B cell (primary cell): ENCODE measurements around the gene TIMP2. TPM values are rescaled to one million over a fixed set of nuclear protein-coding genes. Genes with fewer than 3 reads are reported as not detected.

Source experiments
- ATAC-seq: fragments of 200-7000 bp; cut with Tn5 transposase; one replicate; pipeline ENCODE4 v1.10.0; 2021; ENCODE audit warnings: low read depth, mild to moderate bottlenecking, moderate number of reproducible peaks, moderate library complexity
- CTCF ChIA-PET: fragments of 350-600 bp; sonication (Branson Sonifier 250); formaldehyde crosslinking; loops from one replicate; lab custom pipeline; 2021; ENCODE audit warnings: antibody characterized with exemption, inconsistent platforms; lab: Charles Lee
- POLR2A ChIA-PET: fragments of 350-600 bp; sonication (Branson Sonifier 250); formaldehyde crosslinking; loops from one replicate; lab custom pipeline; 2021; ENCODE audit warnings: antibody characterized with exemption; lab: Charles Lee
- DNase-seq: peaks from one replicate; pipeline ENCODE4 v3.0.0; 2013
- H2AFZ ChIP-seq: 2 replicates; pipeline ENCODE4 v1.6.1; 2012; ENCODE audit warnings: mild to moderate bottlenecking, low read depth, low read length; ENCODE audit not compliant: insufficient read depth, poor library complexity, severe bottlenecking
- H3K27ac ChIP-seq, 2 donors: 1 replicate in 1 of 2; 2 replicates in 1 of 2; pipeline ENCODE4 v1.5.1; 2012 to 2013; ENCODE audit warnings: low read length in 2 of 2, mild to moderate bottlenecking in 2 of 2, moderate library complexity in 1 of 2
- H3K27me3 ChIP-seq, 4 experiments: fragments of 200-600 bp in 1 of 4; sonication (generic) in 1 of 4; replicated peaks in 1 of 4; 1 replicate in 2 of 4; 2 replicates in 2 of 4; pipeline versions ENCODE4 v1.6.1 to v1.7.0; 2013 to 2016; ENCODE audit warnings: low read length in 3 of 4, mild to moderate bottlenecking in 2 of 4, mixed read lengths in 1 of 4, moderate library complexity in 1 of 4; ENCODE audit not compliant: insufficient read depth in 4 of 4, control insufficient read depth in 3 of 4; ENCODE audit errors: control extremely low read depth in 1 of 4
- H3K36me3 ChIP-seq, 2 experiments: replicated peaks in 1 of 2; 1 replicate in 1 of 2; 2 replicates in 1 of 2; pipeline versions ENCODE4 v1.6.1 to v1.7.1; 2013; ENCODE audit warnings: low read length in 1 of 2; ENCODE audit not compliant: insufficient read depth in 2 of 2, control insufficient read depth in 1 of 2; ENCODE audit errors: control extremely low read depth in 1 of 2, extremely low read depth in 1 of 2
- H3K4me1 ChIP-seq, 2 donors: fragments of 200-600 bp in 1 of 2; sonication (generic) in 1 of 2; 1 replicate in 1 of 2; 2 replicates in 1 of 2; pipeline versions ENCODE4 v1.5.1 to v1.6.1; 2013 to 2017; ENCODE audit warnings: low read length in 2 of 2; ENCODE audit not compliant: control insufficient read depth in 2 of 2, insufficient read depth in 2 of 2
- H3K4me2 ChIP-seq: replicated peaks from 2 replicates; pipeline ENCODE3; 2012; ENCODE audit warnings: mild to moderate bottlenecking, low read depth, low read length; ENCODE audit not compliant: poor library complexity, severe bottlenecking
- H3K4me3 ChIP-seq, 5 experiments: fragments of 200-600 bp in 1 of 5; sonication (generic) in 1 of 5; 1 replicate in 3 of 5; 2 replicates in 2 of 5; pipeline versions ENCODE4 v1.5.1 to v1.7.0; 2011 to 2016; ENCODE audit warnings: low read length in 4 of 5, mild to moderate bottlenecking in 4 of 5, low read depth in 2 of 5, control low read depth in 1 of 5, moderate library complexity in 1 of 5; ENCODE audit not compliant: insufficient read depth in 1 of 5; ENCODE audit errors: control extremely low read depth in 1 of 5, extremely low read depth in 1 of 5
- H3K79me2 ChIP-seq: fragments of 200-600 bp; sonication (generic); one replicate; pipeline ENCODE4 v1.6.0; 2016; ENCODE audit warnings: low read length; ENCODE audit not compliant: control insufficient read depth, insufficient read depth
- H3K9ac ChIP-seq: fragments of 200-600 bp; sonication (generic); 2 replicates; pipeline ENCODE4 v1.6.1; 2017; ENCODE audit warnings: mild to moderate bottlenecking, low read length, moderate library complexity
- H3K9me3 ChIP-seq, 3 donors: one replicate each; pipeline versions ENCODE4 v1.6.1 to v1.7.1; 2013; ENCODE audit warnings: low read length in 2 of 3; ENCODE audit not compliant: control insufficient read depth in 2 of 3, insufficient read depth in 1 of 3; ENCODE audit errors: control extremely low read depth in 1 of 3
- H4K20me1 ChIP-seq: 2 replicates; pipeline ENCODE4 v1.6.0; 2012; ENCODE audit warnings: mild to moderate bottlenecking, low read length; ENCODE audit not compliant: insufficient read depth, control insufficient read depth, poor library complexity, severe bottlenecking
- H3K27ac Mint-ChIP-seq: one replicate; pipeline ENCODE4 v1.8.0; 2021; ENCODE audit warnings: mixed read lengths
- H3K27me3 Mint-ChIP-seq: one replicate; pipeline ENCODE4 v1.8.0; 2021; ENCODE audit warnings: mixed read lengths
- H3K4me1 Mint-ChIP-seq: one replicate; pipeline ENCODE4 v1.8.0; 2021; ENCODE audit warnings: mixed read lengths
- H3K4me3 Mint-ChIP-seq: one replicate; pipeline ENCODE4 v1.8.0; 2021; ENCODE audit warnings: mixed read lengths
- H3K9me3 Mint-ChIP-seq: one replicate; pipeline ENCODE4 v1.8.0; 2022; ENCODE audit warnings: mixed read lengths; ENCODE audit not compliant: insufficient read depth
- EZH2 ChIP-seq: IDR thresholded peaks from 2 replicates; pipeline ENCODE4 v1.6.1; 2012; ENCODE audit warnings: borderline replicate concordance, low read depth, mild to moderate bottlenecking, moderate library complexity, low read length; ENCODE audit not compliant: insufficient read depth, poor library complexity, severe bottlenecking
- WGBS: methylation state at CpG from one replicate; pipeline ENCODE4 v1.1.5; 2013; ENCODE audit warnings: missing lambda C conversion rate; ENCODE audit not compliant: insufficient coverage; 5-methylcytosine and 5-hydroxymethylcytosine counted together
- intact Hi-C: fragments of 100-400 bp; cut with micrococcal nuclease; formaldehyde crosslinking; loops from one replicate; pipeline ENCODE4 v1.10.0; 2022
- polyA plus RNA-seq: library from polyadenylated mRNA; depleted of rRNA; stranded (reverse); fragments of >200 nt; gene quantifications from 2 replicates; pipeline ENCODE4 v1.2.3, GENCODE V29; 2012
- total RNA-seq, 2 donors: library from RNA; stranded (reverse); fragments of 120-200 nt in 1 of 2; gene quantifications; 1 replicate in 1 of 2; 2 replicates in 1 of 2; pipeline versions ENCODE4 v1.2.3 to v1.2.4, GENCODE V29; 2013 to 2022
- TF ChIP-seq, protein P1 (sequence below): fragments of 200-600 bp; IDR thresholded peaks from one replicate; pipeline ENCODE4 v1.8.0; 2022; ENCODE audit warnings: antibody characterized with exemption, mild to moderate bottlenecking

TIMP2 gene
- total and polyA plus RNA-seq, 2 donors (not counting 1 experiment from before 2014, with no cell fraction given), result 4.8 to 10.0 TPM

DNA sequence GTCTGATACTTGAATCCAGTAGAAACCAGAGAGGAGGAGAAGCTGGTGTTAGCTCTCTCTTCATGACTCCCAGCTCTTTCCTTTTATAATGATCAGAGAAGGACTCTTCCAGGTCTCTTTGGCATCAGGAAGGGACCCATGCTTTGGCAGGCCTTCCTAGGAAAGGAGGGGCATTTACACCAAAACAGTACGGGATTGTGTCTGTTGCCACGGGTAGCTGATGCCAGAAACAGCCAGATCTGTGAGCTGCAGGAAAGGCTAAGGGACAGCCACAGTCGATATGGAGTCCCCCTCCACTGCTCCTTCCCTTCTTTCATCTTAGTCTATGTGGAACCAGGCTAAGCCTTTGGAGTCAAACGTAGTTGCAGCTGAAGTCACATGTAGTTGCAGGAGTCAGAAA, 31.5 kb downstream of the TIMP2 start:
- no peak overlapping the region for H3K9ac ChIP-seq
- H3K27ac ChIP-seq, result no peak overlapping the region
- no peak for DNase-seq
- H3K27me3 ChIP-seq, result no peaks in the 10 kb centered on the region
- no peak for ATAC-seq
- no peaks in the 10 kb centered on the region for H3K9me3 ChIP-seq
- intact Hi-C loops, result no loop called here
- TF ChIP-seq EZH2, result no peak
- TF ChIP-seq, protein P1, sequence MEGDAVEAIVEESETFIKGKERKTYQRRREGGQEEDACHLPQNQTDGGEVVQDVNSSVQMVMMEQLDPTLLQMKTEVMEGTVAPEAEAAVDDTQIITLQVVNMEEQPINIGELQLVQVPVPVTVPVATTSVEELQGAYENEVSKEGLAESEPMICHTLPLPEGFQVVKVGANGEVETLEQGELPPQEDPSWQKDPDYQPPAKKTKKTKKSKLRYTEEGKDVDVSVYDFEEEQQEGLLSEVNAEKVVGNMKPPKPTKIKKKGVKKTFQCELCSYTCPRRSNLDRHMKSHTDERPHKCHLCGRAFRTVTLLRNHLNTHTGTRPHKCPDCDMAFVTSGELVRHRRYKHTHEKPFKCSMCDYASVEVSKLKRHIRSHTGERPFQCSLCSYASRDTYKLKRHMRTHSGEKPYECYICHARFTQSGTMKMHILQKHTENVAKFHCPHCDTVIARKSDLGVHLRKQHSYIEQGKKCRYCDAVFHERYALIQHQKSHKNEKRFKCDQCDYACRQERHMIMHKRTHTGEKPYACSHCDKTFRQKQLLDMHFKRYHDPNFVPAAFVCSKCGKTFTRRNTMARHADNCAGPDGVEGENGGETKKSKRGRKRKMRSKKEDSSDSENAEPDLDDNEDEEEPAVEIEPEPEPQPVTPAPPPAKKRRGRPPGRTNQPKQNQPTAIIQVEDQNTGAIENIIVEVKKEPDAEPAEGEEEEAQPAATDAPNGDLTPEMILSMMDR, result no peak
- H2AFZ ChIP-seq, result no peak overlapping the region
- Mint-ChIP-seq H3K9me3 (no peaks in the 10 kb centered on the region), H3K4me1 (peaks cover 52% of the 10 kb centered on the region), H3K27ac (peak overlapping the region; percentile 50), H3K4me3 (no peak overlapping the region), H3K27me3 (no peaks in the 10 kb centered on the region)
- POLR2A ChIA-PET, result interaction anchor here (0.6 kb wide), 1 partner anchor 23 kb away, joined by 5 read pairs; no protein-coding TSS in a partner anchor
- 80% methylated on average over 3 of the region's 4 CpGs for WGBS
- peaks cover 0 to 7% of the 10 kb centered on the region in 2 experiments for H3K36me3 ChIP-seq
- no peaks in the 10 kb centered on the region for H4K20me1 ChIP-seq
- peaks cover 36 to 48% of the 10 kb centered on the region in 2 donors for H3K4me1 ChIP-seq
- no peak overlapping the region for H3K4me2 ChIP-seq
- H3K4me3 ChIP-seq, result no peak overlapping the region
- H3K79me2 ChIP-seq, result peaks cover 10% of the 10 kb centered on the region
- CTCF ChIA-PET, result interaction anchor here (0.7 to 2.1 kb wide), 3 partner anchors 28 to 881 kb away, joined by 3 to 7 read pairs (median 4); no protein-coding TSS in a partner anchor

DNA sequence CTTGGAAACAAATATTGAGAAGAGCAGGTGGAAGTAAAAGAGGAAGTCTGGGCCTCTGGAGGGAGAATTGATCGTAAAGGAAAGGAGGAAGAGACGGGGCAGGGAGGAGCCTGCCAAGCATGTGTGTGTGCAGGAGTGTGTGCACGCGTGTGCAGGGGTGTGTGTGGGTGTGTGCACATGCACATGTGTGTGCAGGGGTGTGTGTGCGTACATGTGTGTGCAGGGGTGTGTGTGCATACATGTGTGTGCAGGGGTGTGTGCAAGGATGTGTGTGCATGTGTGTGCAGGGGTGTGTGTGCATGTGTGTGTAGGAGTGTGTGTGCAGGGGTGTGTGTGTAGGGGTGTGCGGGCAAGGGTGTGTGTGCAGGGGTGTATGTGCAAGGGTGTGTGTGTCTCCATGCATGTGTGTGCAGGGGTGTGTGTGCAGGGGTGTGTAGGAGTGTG, 32.2 kb downstream of the TIMP2 start:
- H3K79me2 ChIP-seq, result peaks cover 8% of the 10 kb centered on the region
- H3K9me3 Mint-ChIP-seq, result no peaks in the 10 kb centered on the region
- no peaks in the 10 kb centered on the region for H3K27me3 ChIP-seq
- WGBS, result 39% methylated on average over 6 of the region's 6 CpGs
- H3K4me1 ChIP-seq, result peaks cover 41 to 53% of the 10 kb centered on the region in 2 donors
- H3K4me1 Mint-ChIP-seq, result peaks cover 55% of the 10 kb centered on the region
- H3K9me3 ChIP-seq, result no peaks in the 10 kb centered on the region
- DNase-seq (no peak), ATAC-seq (no peak)
- CTCF ChIA-PET, result interaction anchor here (2.0 to 7.7 kb wide), 2 partner anchors 27 kb away, joined by 7 to 42 read pairs; no protein-coding TSS in a partner anchor
- POLR2A ChIA-PET, result no interaction called here
- H3K4me3 Mint-ChIP-seq, result peak overlapping the region; percentile 27
- no peak overlapping the region for H3K27ac ChIP-seq
- H3K36me3 ChIP-seq, result peaks cover 0 to 7% of the 10 kb centered on the region in 2 experiments
- no peak overlapping the region for H3K4me3 ChIP-seq
- peak overlapping the region; percentile 81 for H3K27ac Mint-ChIP-seq
- no peak for TF ChIP-seq EZH2
- TF ChIP-seq, protein P1, result no peak
- intact Hi-C loops, result no loop called here
- no peaks in the 10 kb centered on the region for H4K20me1 ChIP-seq
- no peaks in the 10 kb centered on the region for H3K27me3 Mint-ChIP-seq
- H3K4me2 ChIP-seq, result peak overlapping the region; percentile 39
- no peak overlapping the region for H3K9ac ChIP-seq
- H2AFZ ChIP-seq, result no peak overlapping the region
